HG02885 (cell line): Measurements from ENCODE around the gene KCND3.

Experiments used
- ATAC-seq: cut with Tn5 transposase; IDR thresholded peaks from one replicate; pipeline ENCODE4 v1.9.1; 2021; ENCODE audit warnings: mild to moderate bottlenecking; ENCODE audit not compliant: unreplicated experiment, poor library complexity

KCND3 gene

DNA sequence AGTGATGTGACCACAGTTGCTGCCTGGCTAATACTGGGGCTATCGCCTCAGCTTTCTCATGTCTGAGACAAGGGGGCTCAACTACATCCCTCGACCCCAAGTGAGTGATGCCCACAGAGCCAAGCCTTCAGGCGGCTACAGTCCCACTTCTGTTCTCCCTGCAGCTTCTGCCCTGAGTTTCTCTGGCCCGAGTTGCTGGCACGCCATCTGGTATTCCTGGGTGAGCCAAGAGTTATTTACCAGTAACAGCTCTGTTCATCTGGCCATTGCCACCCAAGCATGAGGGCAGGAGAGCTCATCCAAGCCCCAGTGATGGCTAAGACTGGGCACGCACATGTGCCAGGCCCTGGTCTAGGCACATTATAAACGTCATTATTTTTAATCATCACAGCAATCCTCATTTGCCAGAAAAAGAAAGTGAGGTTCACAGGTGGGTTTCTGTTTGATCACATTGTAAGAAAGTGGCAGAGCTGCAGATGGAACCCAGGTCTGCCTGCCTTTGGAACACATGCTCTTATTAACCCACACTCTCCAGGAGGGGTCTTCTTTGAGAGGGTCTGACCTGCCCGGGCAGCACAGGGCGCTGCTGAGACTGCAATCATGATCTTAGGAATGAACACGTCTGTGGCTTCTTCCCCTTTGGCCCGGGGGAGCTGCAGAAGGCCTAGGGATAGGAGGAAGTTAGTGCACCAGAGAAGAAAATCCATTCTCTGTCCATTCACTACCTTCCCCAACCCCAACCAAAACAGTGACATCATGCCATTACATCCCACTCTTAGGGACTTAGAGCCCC, 27.5 kb downstream of the KCND3 start:
- no peak for ATAC-seq

GRCh38 chr1:111961016-111961415, 28.5 kb downstream of the KCND3 start:
- no peak for ATAC-seq

DNA sequence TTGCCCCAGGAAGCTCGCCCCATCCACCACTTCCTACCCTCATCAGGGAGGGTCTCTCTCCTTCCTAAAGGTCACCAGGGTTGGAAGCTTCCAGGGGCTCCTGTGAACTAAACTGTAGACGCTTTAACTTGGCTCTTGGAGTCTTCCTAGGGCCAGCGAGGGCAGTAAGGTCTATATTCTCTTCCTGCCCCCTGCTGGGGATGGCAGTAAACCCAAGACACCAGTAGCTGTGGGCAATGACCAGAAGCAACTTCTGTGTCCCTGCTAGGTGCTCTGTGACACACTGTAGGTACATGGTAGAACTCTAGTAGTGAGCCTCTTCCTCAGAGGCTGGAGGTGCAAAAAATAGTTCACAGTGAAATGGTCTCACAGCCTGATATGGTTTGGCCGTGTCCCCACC, 30.0 kb downstream of the KCND3 start:
- no peak for ATAC-seq

DNA sequence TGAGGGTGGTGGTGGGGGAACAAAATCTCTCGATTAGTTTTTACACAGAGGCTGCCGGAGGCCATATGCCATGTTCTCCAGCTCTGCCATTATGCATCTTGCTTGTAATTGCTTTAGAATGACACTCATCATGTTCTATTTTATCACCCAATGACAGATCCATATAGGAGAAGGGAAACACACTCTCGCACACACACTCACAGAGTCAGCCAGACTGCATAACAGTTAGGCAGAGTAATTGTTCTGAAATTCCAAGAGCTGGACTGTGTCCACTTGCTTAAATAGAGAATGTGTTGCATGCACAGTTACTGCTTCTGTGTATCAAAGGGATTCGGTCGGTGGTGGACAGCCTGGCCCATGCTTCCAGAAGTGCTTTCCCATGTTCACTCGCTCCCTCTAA, 30.6 kb downstream of the KCND3 start:
- ATAC-seq: no peak

- no peak for ATAC-seq
Observed at GRCh38 chr1:111958075-111958474, 31.4 kb downstream of the KCND3 start.

- ATAC-seq: no peak
Observed at GRCh38 chr1:111956155-111956771, 33.2 kb downstream of the KCND3 start.

DNA sequence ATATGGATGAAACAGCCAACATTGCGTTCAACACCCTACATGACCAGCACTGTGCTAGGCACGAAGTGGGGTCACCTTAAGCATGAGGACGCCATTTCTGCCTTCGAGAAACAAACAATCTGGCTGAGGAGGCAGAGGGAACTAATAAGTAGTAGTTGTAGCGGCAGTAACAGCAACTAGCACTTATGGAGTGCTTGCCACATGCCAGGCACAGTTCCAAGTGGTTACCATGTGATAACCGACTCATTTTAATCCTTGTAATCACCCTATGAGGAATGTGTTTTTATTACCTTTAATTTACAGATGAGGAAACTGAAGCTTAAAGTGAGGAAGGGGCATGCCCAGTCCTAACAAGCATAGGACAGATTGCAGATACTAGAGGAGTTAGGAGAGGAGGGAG, 33.7 kb downstream of the KCND3 start:
- ATAC-seq: no peak

- no peak for ATAC-seq
Observed at GRCh38 chr1:111953797-111954196, 35.7 kb downstream of the KCND3 start.

GRCh38 chr1:111952125-111952657, 37.3 kb downstream of the KCND3 start:
- no peak for ATAC-seq

DNA sequence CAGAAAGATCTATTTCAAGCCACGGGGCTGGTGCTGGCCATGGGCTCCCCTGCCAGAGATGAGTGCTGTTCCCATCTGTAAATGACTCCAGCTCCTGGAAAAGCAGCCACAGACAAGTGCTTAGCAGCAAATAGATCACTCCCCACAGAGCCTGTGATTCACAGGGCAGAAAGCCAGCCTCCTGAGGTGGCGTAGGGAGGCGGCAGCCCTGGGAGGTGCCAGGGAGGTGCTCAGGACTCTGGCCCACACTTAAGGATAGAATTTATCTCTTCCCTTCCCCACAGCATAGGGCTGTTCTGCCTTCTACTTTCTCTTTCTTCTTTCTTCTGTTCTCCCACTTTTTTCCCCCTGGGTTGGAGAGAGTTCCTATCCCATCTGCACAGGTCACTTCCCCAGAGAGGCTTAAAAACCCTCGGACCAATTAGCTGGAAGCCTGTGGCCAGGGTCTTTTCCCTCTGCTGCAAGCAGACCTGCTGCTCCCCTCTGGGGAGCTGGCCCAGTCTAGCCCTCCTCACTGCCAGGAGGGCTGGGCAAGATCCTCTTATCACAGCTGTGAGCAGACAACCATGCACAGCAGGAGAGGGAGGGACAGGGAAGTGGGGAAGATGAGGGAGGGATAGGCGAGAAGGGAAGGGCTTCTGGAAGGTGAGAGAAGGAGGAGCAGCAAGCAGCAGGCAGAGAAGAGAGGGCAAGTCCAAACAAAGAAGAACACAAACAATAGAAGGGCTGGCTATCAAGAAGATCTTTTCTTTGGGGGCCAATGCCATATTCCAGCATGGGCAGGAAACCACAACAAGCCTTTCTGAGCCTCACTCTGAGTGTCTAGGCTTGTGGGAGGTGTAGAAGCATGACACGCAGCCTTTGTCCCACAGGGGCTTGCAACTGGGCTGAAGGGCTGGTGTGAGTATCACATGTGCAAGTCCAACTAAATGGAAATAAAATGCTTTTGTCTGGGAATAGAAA, 41.0 kb downstream of the KCND3 start:
- no peak for ATAC-seq

GRCh38 chr1:111943846-111944749, 45.4 kb downstream of the KCND3 start:
- no peak for ATAC-seq

- no peak for ATAC-seq
Observed at GRCh38 chr1:111943066-111943465, 46.4 kb downstream of the KCND3 start.

DNA sequence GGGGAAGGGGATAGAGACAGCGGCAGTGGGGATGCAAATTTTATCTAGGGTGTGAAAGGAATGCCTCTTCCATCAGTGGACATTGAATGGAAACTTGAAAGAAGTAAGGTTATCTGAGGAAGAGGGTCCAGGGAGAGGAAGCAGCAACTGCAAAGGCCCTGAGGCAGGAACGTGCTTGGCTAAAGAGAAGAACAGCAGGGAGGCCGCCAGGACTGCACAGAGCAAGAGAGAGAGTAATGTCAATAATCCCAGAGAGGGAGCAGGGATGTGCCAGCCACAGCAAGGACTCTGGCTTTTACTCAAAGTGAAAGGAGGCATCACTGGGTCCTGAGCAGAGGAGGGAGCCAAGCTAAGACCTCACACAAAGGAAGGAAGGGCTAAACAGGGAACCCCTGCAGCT, 50.9 kb downstream of the KCND3 start:
- no peak for ATAC-seq

DNA sequence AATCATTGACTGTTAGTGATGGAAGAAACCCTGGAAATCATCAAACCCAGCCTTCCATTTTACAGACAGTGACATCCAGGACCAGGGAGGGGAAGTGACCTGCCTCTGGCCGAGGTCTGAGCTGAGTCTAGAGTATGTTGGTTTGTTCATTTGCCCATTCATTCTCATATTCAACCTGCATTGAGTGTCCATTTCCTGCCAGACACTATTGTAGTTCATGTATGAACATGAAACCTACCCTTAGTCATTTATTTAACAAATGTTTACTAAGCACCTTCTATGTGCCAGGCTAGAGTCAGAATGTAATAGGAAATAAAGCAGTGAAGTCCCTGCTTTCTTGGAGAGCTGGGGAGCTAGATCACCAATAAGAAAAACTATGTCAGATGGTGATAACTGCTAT, 51.3 kb downstream of the KCND3 start:
- ATAC-seq: no peak

DNA sequence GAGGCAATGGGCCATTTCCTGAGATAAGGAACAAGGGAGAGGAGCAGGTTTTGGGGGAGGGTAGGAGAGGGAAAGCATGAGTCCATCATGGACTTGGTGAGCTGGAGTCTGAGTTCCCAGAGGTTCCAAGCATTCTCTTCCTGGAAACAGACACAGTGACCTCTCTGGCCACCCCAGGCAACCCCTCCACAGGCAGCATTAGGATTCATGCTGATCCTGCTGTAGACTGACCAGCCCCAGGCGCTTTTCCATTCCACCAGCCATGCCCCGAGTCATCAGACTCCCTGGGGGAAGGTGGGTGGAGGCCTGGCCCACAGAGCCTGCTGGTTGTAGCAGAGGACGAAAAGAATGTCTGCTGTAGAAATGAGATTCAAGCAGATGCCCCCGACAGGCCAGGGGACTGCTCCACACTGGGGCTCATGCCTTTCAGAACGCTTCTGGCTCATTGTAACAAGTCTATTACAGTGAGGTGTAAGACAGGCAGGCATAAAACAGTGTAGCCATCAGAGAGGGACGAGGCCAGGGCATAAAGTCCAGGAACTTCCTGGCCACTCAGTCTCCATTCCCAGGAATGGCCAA, 52.2 kb downstream of the KCND3 start:
- ATAC-seq: no peak

DNA sequence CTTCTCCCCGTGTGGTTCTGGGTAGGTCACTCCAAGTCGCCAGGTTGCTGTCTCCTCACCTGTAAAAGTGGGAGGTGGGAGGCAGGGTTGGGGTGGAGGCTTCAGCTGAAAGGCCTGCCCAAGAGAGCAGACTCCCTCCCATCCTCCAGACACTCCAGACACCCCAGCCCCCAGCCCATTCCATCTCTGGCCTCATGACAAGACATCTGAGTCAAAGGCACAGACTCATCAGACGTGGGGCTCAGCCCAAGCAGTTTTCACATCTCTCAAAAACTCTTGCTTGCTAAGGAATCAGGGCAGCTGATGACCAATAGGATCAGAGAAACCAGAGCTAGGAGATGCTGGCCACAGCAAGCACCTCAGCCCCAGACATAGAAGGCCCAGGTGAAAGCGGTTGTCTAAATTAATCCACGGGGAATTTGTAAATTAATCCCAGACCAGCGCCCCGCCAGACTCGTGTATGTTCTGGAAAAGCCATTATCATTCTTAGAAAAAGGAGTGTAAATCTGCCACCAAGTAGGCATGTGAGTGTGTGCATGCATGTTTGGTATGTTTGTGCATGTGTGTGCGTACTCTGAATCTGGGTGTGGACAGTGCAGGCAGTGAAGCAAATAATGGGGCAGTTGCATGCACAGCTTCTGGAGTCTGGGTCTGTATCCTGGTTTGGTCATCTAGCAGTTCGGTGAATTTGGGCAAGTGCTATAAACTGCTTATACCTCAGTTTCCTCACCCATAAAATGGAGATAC, 55.2 kb downstream of the KCND3 start:
- ATAC-seq: no peak

DNA sequence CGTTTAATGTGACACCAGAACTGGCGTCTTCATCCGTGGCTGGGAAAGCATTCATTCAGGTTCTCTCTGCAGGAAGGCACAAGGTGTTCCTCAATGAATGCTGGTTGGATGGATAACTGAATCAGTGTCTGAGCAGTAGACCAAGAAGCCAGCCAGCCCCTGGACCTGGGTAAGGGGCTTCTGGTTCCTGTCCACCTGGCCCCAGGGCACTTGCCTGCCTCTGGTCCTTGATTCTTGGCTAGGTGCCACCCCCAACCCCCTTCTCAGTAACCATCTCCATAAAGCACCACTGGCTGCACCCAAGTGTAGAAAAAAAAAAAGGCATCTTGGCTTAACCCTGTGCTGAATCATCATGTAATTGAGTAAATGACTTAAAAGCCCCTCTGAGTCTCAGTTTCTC, 59.1 kb downstream of the KCND3 start:
- no peak for ATAC-seq

- no peak for ATAC-seq
Observed at GRCh38 chr1:111928531-111928930, 60.9 kb downstream of the KCND3 start.

DNA sequence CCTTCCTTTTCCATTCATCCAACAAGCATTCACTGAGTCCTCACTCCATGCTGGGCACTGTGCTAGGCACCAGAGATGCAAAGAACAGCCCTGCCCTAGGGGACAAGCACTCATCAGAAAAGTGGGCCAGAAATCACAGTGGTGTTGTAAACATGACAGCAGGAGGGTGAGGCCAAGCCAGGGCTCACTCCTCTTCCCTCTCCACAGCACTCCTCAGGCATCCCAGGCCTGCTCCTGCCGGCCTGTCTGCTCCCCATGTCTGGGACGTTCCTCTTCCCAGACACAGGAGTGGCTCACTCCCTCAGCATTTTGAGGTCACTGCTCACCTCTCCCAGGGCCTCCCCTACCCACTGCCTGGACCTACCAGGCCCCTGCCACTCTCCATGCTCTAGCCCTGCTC, 61.8 kb downstream of the KCND3 start:
- no peak for ATAC-seq
